CD4-positive, CD25-positive, alpha-beta regulatory T cell (primary cell): ENCODE results near the gene IDH2. TPM values are rescaled to one million over a fixed set of nuclear protein-coding genes. Genes with fewer than 3 reads are reported as not detected.

ENCODE experiments used
- ATAC-seq, 2 donors: fragments of 150-1000 bp; cut with Tn5 transposase; one replicate each; pipeline ENCODE4 v1.10.0; 2021; ENCODE audit warnings: low read depth in 2 of 2, moderate number of reproducible peaks in 2 of 2, moderate library complexity in 1 of 2
- DNase-seq, 3 donors: peaks; one replicate each; pipeline versions ENCODE4 v3.0.0 to v3.0.0-alpha.2; 2012 to 2022; ENCODE audit warnings: mixed read lengths in 1 of 3
- H3K27ac ChIP-seq: one replicate; pipeline ENCODE4 v1.7.0; 2013; ENCODE audit warnings: mild to moderate bottlenecking, low read length; ENCODE audit not compliant: insufficient read depth, poor library complexity, severe bottlenecking
- H3K27me3 ChIP-seq: one replicate; pipeline ENCODE4 v1.7.0; 2013; ENCODE audit warnings: low read length; ENCODE audit not compliant: control insufficient read depth, insufficient read depth
- H3K36me3 ChIP-seq: one replicate; pipeline ENCODE4 v1.7.0; 2013; ENCODE audit warnings: mild to moderate bottlenecking, low read length, moderate library complexity; ENCODE audit not compliant: control insufficient read depth, insufficient read depth
- H3K4me1 ChIP-seq: 2 replicates; pipeline ENCODE4 v1.7.0; 2013; ENCODE audit warnings: mild to moderate bottlenecking, low read length; ENCODE audit not compliant: insufficient read depth, control insufficient read depth, poor library complexity, severe bottlenecking
- H3K4me3 ChIP-seq: one replicate; pipeline ENCODE4 v1.7.0; 2013; ENCODE audit warnings: low read depth, mild to moderate bottlenecking, low read length, moderate library complexity
- H3K9me3 ChIP-seq, 2 experiments: 1 replicate in 1 of 2; 2 replicates in 1 of 2; pipeline ENCODE4 v1.7.0; 2013; ENCODE audit warnings: low read length in 2 of 2, mild to moderate bottlenecking in 1 of 2, moderate library complexity in 1 of 2; ENCODE audit not compliant: control insufficient read depth in 2 of 2
- H3K27ac Mint-ChIP-seq, 3 donors: one replicate each; pipeline ENCODE4 v1.8.0; 2020 to 2022; ENCODE audit warnings: mild to moderate bottlenecking in 3 of 3, mixed read lengths in 3 of 3, moderate library complexity in 2 of 3
- H3K27me3 Mint-ChIP-seq: one replicate; pipeline ENCODE4 v1.8.0; 2022; ENCODE audit warnings: mild to moderate bottlenecking, mixed read lengths
- H3K36me3 Mint-ChIP-seq: one replicate; pipeline ENCODE4 v1.8.0; 2020; ENCODE audit warnings: mixed read lengths
- H3K4me1 Mint-ChIP-seq, 4 donors: one replicate each; pipeline ENCODE4 v1.8.0; 2020 to 2022; ENCODE audit warnings: mixed read lengths in 4 of 4, mild to moderate bottlenecking in 1 of 4
- H3K4me3 Mint-ChIP-seq, 4 donors: one replicate each; pipeline ENCODE4 v1.8.0; 2020 to 2022; ENCODE audit warnings: mild to moderate bottlenecking in 4 of 4, mixed read lengths in 4 of 4, moderate library complexity in 3 of 4
- H3K9me3 Mint-ChIP-seq, 7 donors: one replicate each; pipeline ENCODE4 v1.8.0; 2020 to 2022; ENCODE audit warnings: mixed read lengths in 7 of 7, mild to moderate bottlenecking in 3 of 7, moderate library complexity in 2 of 7
- polyA plus RNA-seq, 4 donors: library from polyadenylated mRNA; unstranded; fragments of 300-500 nt; fragmentation: Illumina TruSeq; gene quantifications; one replicate each; pipeline ENCODE4 v1.2.3, GENCODE V29; 2021
- total RNA-seq: library from RNA; stranded (reverse); gene quantifications from one replicate; pipeline ENCODE4 v1.2.3, GENCODE V29; 2022

The IDH2 gene
- total and polyA plus RNA-seq, 5 donors from 2014 or later: 60.8 to 123 (median 91.0) TPM

GRCh38 chr15:90082140-90082715 lies 20.0 kb downstream of the IDH2 start:
- no peak overlapping the region for H3K4me3 ChIP-seq
- H3K36me3 Mint-ChIP-seq: peaks cover 10% of the 10 kb centered on the region
- no peaks in the 10 kb centered on the region for H3K27me3 Mint-ChIP-seq
- DNase-seq: no peak
- no peak overlapping the region for H3K4me3 Mint-ChIP-seq
- no peaks in the 10 kb centered on the region for H3K27me3 ChIP-seq
- no peaks in the 10 kb centered on the region for H3K9me3 ChIP-seq
- H3K4me1 ChIP-seq: no peaks in the 10 kb centered on the region
- no peaks in the 10 kb centered on the region for H3K9me3 Mint-ChIP-seq
- no peak overlapping the region for H3K27ac ChIP-seq
- peak overlapping the region in 1 of 3 donors; percentile 42 for H3K27ac Mint-ChIP-seq
- peaks cover 0 to 11% (median 6%) of the 10 kb centered on the region in 4 donors for H3K4me1 Mint-ChIP-seq
- peaks cover 43% of the 10 kb centered on the region for H3K36me3 ChIP-seq
- no peak for ATAC-seq

GRCh38 chr15:90080818-90081393 lies 21.4 kb downstream of the IDH2 start:
- H3K4me3 ChIP-seq: no peak overlapping the region
- H3K4me1 ChIP-seq: no peaks in the 10 kb centered on the region
- no peak overlapping the region for H3K27ac ChIP-seq
- no peaks in the 10 kb centered on the region for H3K9me3 ChIP-seq
- no peaks in the 10 kb centered on the region for H3K9me3 Mint-ChIP-seq
- no peak overlapping the region for H3K4me3 Mint-ChIP-seq
- no peak for DNase-seq
- H3K4me1 Mint-ChIP-seq: peaks cover 0 to 2% (median under 1%) of the 10 kb centered on the region in 4 donors
- H3K27me3 ChIP-seq: no peaks in the 10 kb centered on the region
- peaks cover 2% of the 10 kb centered on the region for H3K36me3 Mint-ChIP-seq
- H3K36me3 ChIP-seq: peaks cover 43% of the 10 kb centered on the region
- no peaks in the 10 kb centered on the region for H3K27me3 Mint-ChIP-seq
- no peak overlapping the region for H3K27ac Mint-ChIP-seq
- no peak for ATAC-seq

- H3K36me3 ChIP-seq: peaks cover 42% of the 10 kb centered on the region
- no peak overlapping the region for H3K27ac Mint-ChIP-seq
- no peaks in the 10 kb centered on the region for H3K9me3 ChIP-seq
These were observed 21.9 kb downstream of the IDH2 start for GRCh38 chr15:90080458-90080755.

GRCh38 chr15:90079619-90080457 lies 22.4 kb downstream of the IDH2 start:
- no peaks in the 10 kb centered on the region for H3K27me3 Mint-ChIP-seq
- DNase-seq: no peak
- H3K4me1 ChIP-seq: no peaks in the 10 kb centered on the region
- H3K9me3 Mint-ChIP-seq: no peaks in the 10 kb centered on the region
- H3K36me3 Mint-ChIP-seq: peaks cover 2% of the 10 kb centered on the region
- peaks cover 36% of the 10 kb centered on the region for H3K36me3 ChIP-seq
- H3K9me3 ChIP-seq: no peaks in the 10 kb centered on the region
- ATAC-seq: no peak
- H3K27ac Mint-ChIP-seq: no peak overlapping the region
- H3K4me3 Mint-ChIP-seq: no peak overlapping the region
- H3K27ac ChIP-seq: no peak overlapping the region
- H3K4me1 Mint-ChIP-seq: peaks cover 0 to 2% (median 0%) of the 10 kb centered on the region in 4 donors
- no peak overlapping the region for H3K4me3 ChIP-seq
- H3K27me3 ChIP-seq: no peaks in the 10 kb centered on the region

More at GRCh38 chr15:90080458-90080755, 21.9 kb downstream of the IDH2 start:
- Histone ChIP-seq H3K27ac (no peak overlapping the region), H3K4me1 (no peaks in the 10 kb centered on the region), H3K27me3 (no peaks in the 10 kb centered on the region), H3K4me3 (no peak overlapping the region)
- DNase-seq (no peak), ATAC-seq (no peak)
- no peak overlapping the region for H3K4me3 Mint-ChIP-seq
- no peaks in the 10 kb centered on the region for H3K9me3 Mint-ChIP-seq
- H3K4me1 Mint-ChIP-seq: peaks cover 0 to 2% (median 0%) of the 10 kb centered on the region in 4 donors
- H3K36me3 Mint-ChIP-seq: peaks cover 2% of the 10 kb centered on the region
- H3K27me3 Mint-ChIP-seq: no peaks in the 10 kb centered on the region

- Histone ChIP-seq H3K4me1 (no peaks in the 10 kb centered on the region), H3K9me3 (no peaks in the 10 kb centered on the region), H3K27ac (no peak overlapping the region), H3K36me3 (peaks cover 33% of the 10 kb centered on the region), H3K4me3 (no peak overlapping the region), H3K27me3 (no peaks in the 10 kb centered on the region)
- DNase-seq (no peak), ATAC-seq (no peak)
- Mint-ChIP-seq H3K27ac (peak overlapping the region; percentile 29 to 66 (median 63)), H3K9me3 (no peaks in the 10 kb centered on the region), H3K4me1 (peaks cover 0 to 2% (median 0%) of the 10 kb centered on the region in 4 donors), H3K4me3 (no peak overlapping the region), H3K36me3 (peaks cover 6% of the 10 kb centered on the region), H3K27me3 (no peaks in the 10 kb centered on the region)
These were observed 23.3 kb downstream of the IDH2 start for GRCh38 chr15:90078965-90079364.

- Histone ChIP-seq H3K27me3 (no peaks in the 10 kb centered on the region), H3K36me3 (peaks cover 22% of the 10 kb centered on the region), H3K4me3 (no peak overlapping the region), H3K4me1 (no peaks in the 10 kb centered on the region), H3K27ac (no peak overlapping the region), H3K9me3 (no peaks in the 10 kb centered on the region)
- H3K4me3 Mint-ChIP-seq: no peak overlapping the region
- peaks cover 4% of the 10 kb centered on the region for H3K36me3 Mint-ChIP-seq
- H3K27me3 Mint-ChIP-seq: no peaks in the 10 kb centered on the region
- H3K27ac Mint-ChIP-seq: no peak overlapping the region
- no peak for ATAC-seq
- no peak for DNase-seq
- H3K9me3 Mint-ChIP-seq: no peaks in the 10 kb centered on the region
- peaks cover 0 to 2% (median 0%) of the 10 kb centered on the region in 4 donors for H3K4me1 Mint-ChIP-seq
These were observed 25.6 kb downstream of the IDH2 start for GRCh38 chr15:90076716-90077115.

- peaks cover 0 to 8% (median 7%) of the 10 kb centered on the region in 4 donors for H3K4me1 Mint-ChIP-seq
- H3K36me3 Mint-ChIP-seq: peaks cover 4% of the 10 kb centered on the region
- Histone ChIP-seq H3K4me3 (no peak overlapping the region), H3K9me3 (no peaks in the 10 kb centered on the region), H3K27ac (no peak overlapping the region), H3K4me1 (no peaks in the 10 kb centered on the region), H3K36me3 (peaks cover 19% of the 10 kb centered on the region), H3K27me3 (no peaks in the 10 kb centered on the region)
- no peak overlapping the region for H3K4me3 Mint-ChIP-seq
- H3K9me3 Mint-ChIP-seq: no peaks in the 10 kb centered on the region
- H3K27ac Mint-ChIP-seq: peak overlapping the region in 1 of 3 donors; percentile 52
- no peaks in the 10 kb centered on the region for H3K27me3 Mint-ChIP-seq
- DNase-seq (peak in 1 of 3 donors; percentile 35), ATAC-seq (no peak)
These were observed 26.6 kb downstream of the IDH2 start for GRCh38 chr15:90075420-90076289.
